GM19438 (cell line): Measurements from ENCODE around the gene NCAPH2.
"Not testable (repeated sequence)": the region's sequence is repeated elsewhere in the genome, so short reads cannot be mapped to it uniquely, and the experiment has no call there.

Experiments used
- ATAC-seq: cut with Tn5 transposase; IDR thresholded peaks from one replicate; pipeline ENCODE4 v1.9.1; 2021; ENCODE audit warnings: low read depth; ENCODE audit not compliant: unreplicated experiment

NCAPH2 gene

GRCh38 chr22:50516891-50517290 is 8.9 kb downstream of the NCAPH2 start:
- no peak for ATAC-seq

- no peak for ATAC-seq
Measured at GRCh38 chr22:50517495-50518260, 9.7 kb downstream of the NCAPH2 start.

GRCh38 chr22:50518606-50519005 is 10.6 kb downstream of the NCAPH2 start:
- no peak for ATAC-seq

GRCh38 chr22:50519151-50519550 is 11.1 kb downstream of the NCAPH2 start:
- ATAC-seq: no peak

GRCh38 chr22:50520184-50520583 is 12.2 kb downstream of the NCAPH2 start:
- not testable (repeated sequence) for ATAC-seq

- ATAC-seq: no peak
Measured at GRCh38 chr22:50520826-50521453, 12.9 kb downstream of the NCAPH2 start.

GRCh38 chr22:50521710-50522109 is 13.7 kb downstream of the NCAPH2 start:
- ATAC-seq: no peak

- no peak for ATAC-seq
Measured at GRCh38 chr22:50522208-50522805, 14.3 kb downstream of the NCAPH2 start.

GRCh38 chr22:50522806-50523438 is 14.9 kb downstream of the NCAPH2 start:
- ATAC-seq: no peak

GRCh38 chr22:50523458-50523805 is 15.4 kb downstream of the NCAPH2 start:
- no peak for ATAC-seq

GRCh38 chr22:50523806-50524675 is 16.0 kb downstream of the NCAPH2 start:
- ATAC-seq: no peak

GRCh38 chr22:50524676-50525103 is 16.7 kb downstream of the NCAPH2 start:
- ATAC-seq: no peak

GRCh38 chr22:50525104-50525857 is 17.3 kb downstream of the NCAPH2 start, which contains the start of gene SCO2:
Gene SCO2, minus strand, starts transcription at chr22:50525598. Its CDS starts 1,187 bp downstream, at chr22:50524411.
- peak; percentile 33 for ATAC-seq

GRCh38 chr22:50525858-50526107 is 17.8 kb downstream of the NCAPH2 start:
- no peak for ATAC-seq

GRCh38 chr22:50526108-50526833 is 18.2 kb downstream of the NCAPH2 start:
- peak; percentile 29 for ATAC-seq

GRCh38 chr22:50526834-50527801 is 19.1 kb downstream of the NCAPH2 start:
- ATAC-seq: no peak

- ATAC-seq: no peak
Measured at GRCh38 chr22:50527921-50528681, 20.1 kb downstream of the NCAPH2 start.
